GM23248 (cell line): ENCODE data around the gene NAA20. TPM values are rescaled to one million over a fixed set of nuclear protein-coding genes. Genes with fewer than 3 reads are reported as not detected.

Experiments used
- DNase-seq: peaks from one replicate; pipeline ENCODE4 v3.0.0-alpha.2; 2015
- H2AFZ ChIP-seq: fragments of 200-600 bp; sonication (generic); 2 replicates; pipeline ENCODE4 v1.6.1; 2016; ENCODE audit warnings: antibody characterized with exemption
- H3F3A ChIP-seq: fragments of 200-600 bp; sonication (generic); 2 replicates; pipeline ENCODE4 v1.6.1; 2016; ENCODE audit warnings: mild to moderate bottlenecking, antibody characterized with exemption, mixed run types; ENCODE audit not compliant: insufficient read depth
- H3K27ac ChIP-seq: fragments of 200-600 bp; sonication (generic); 2 replicates; pipeline ENCODE4 v1.5.1; 2016; ENCODE audit warnings: mild to moderate bottlenecking
- H3K27me3 ChIP-seq: fragments of 200-600 bp; sonication (generic); replicated peaks from 2 replicates; pipeline ENCODE4 v1.6.1; 2016; ENCODE audit warnings: mild to moderate bottlenecking; ENCODE audit not compliant: insufficient read depth
- H3K36me3 ChIP-seq: fragments of 200-600 bp; sonication (generic); 2 replicates; pipeline ENCODE4 v1.6.1; 2016; ENCODE audit warnings: low read depth, mild to moderate bottlenecking
- H3K4me1 ChIP-seq: fragments of 200-600 bp; sonication (generic); 2 replicates; pipeline ENCODE4 v1.6.1; 2016; ENCODE audit warnings: mild to moderate bottlenecking; ENCODE audit not compliant: insufficient read depth
- H3K4me2 ChIP-seq: fragments of 200-600 bp; sonication (generic); one replicate; pipeline ENCODE4 v1.6.1; 2016; ENCODE audit warnings: mild to moderate bottlenecking; ENCODE audit not compliant: unreplicated experiment
- H3K4me3 ChIP-seq: fragments of 200-600 bp; sonication (generic); 2 replicates; pipeline ENCODE4 v1.5.1; 2016; ENCODE audit warnings: mild to moderate bottlenecking
- H3K79me2 ChIP-seq: fragments of 200-600 bp; sonication (generic); 2 replicates; pipeline ENCODE4 v1.6.1; 2016; ENCODE audit warnings: mild to moderate bottlenecking; ENCODE audit not compliant: insufficient read depth
- H3K9ac ChIP-seq: fragments of 200-600 bp; sonication (generic); 2 replicates; pipeline ENCODE4 v1.6.1; 2016; ENCODE audit warnings: mild to moderate bottlenecking
- H3K9me2 ChIP-seq: fragments of 200-600 bp; sonication (generic); 2 replicates; pipeline ENCODE4 v1.6.1; 2016; ENCODE audit warnings: mixed run types, mild to moderate bottlenecking, moderate library complexity; ENCODE audit not compliant: insufficient read depth
- H3K9me3 ChIP-seq: fragments of 200-600 bp; sonication (generic); one replicate; pipeline ENCODE4 v1.6.1; 2017; ENCODE audit warnings: low read depth
- H4K20me1 ChIP-seq: fragments of 200-600 bp; sonication (generic); 2 replicates; pipeline ENCODE4 v1.6.0; 2016; ENCODE audit not compliant: insufficient read depth
- EZH2 ChIP-seq: fragments of 200-600 bp; sonication (generic); IDR thresholded peaks from 2 replicates; pipeline ENCODE4 v1.6.1; 2018; ENCODE audit warnings: antibody characterized with exemption, mild to moderate bottlenecking; ENCODE audit not compliant: insufficient read depth, poor library complexity, severe bottlenecking
- EZH2phosphoT487 ChIP-seq: fragments of 200-600 bp; sonication (generic); IDR thresholded peaks from 2 replicates; pipeline ENCODE4 v1.6.1; 2018; ENCODE audit warnings: antibody characterized with exemption, moderate library complexity, mild to moderate bottlenecking, low read depth; ENCODE audit not compliant: insufficient read depth
- WGBS, 2 experiments: methylation state at CpG; one replicate each; pipeline ENCODE4 v1.1.6; 2015 to 2017; ENCODE audit warnings: low lambda C conversion rate in 2 of 2, low coverage in 1 of 2; ENCODE audit errors: missing lambda C conversion rate in 2 of 2; 5-methylcytosine and 5-hydroxymethylcytosine counted together
- in situ Hi-C: fragments of 300-500 bp; cut with MboI; formaldehyde crosslinking; loops from 2 replicates; pipeline ENCODE4 v1.15.0; 2020
- polyA plus RNA-seq: library from polyadenylated mRNA; unstranded; fragments of >200 nt; fragmentation: Nextera tagmentation; extraction: Ambion mirVana; gene quantifications from 2 replicates; pipeline ENCODE4 v1.2.1, GENCODE V29; 2016
- total RNA-seq: library from RNA; depleted of rRNA; stranded (reverse); fragments of >200 nt; shearing (Covaris generic); gene quantifications from 2 replicates; pipeline ENCODE4 v1.2.3, GENCODE V29; 2014

NAA20 gene
- total and polyA plus RNA-seq, 2 experiments from 2014 or later, result 66.4 to 163 TPM

GRCh38 chr20:20005342-20005741, 11.8 kb upstream of the NAA20 start:
- Histone ChIP-seq H3K79me2 (peaks cover 28% of the 10 kb centered on the region), H3K4me3 (no peak overlapping the region), H3K4me1 (peaks cover 24% of the 10 kb centered on the region), H2AFZ (no peak overlapping the region), H3K27ac (no peak overlapping the region), H3K36me3 (peaks cover 15% of the 10 kb centered on the region), H3K9me2 (no peaks in the 10 kb centered on the region), H3K9ac (no peak overlapping the region), H3K9me3 (no peaks in the 10 kb centered on the region), H3F3A (peaks cover 52% of the 10 kb centered on the region), H3K4me2 (no peak overlapping the region), H4K20me1 (no peaks in the 10 kb centered on the region), H3K27me3 (no peaks in the 10 kb centered on the region)
- WGBS, 2 experiments, result 81 to 85% methylated on average over 7 of the region's 7 CpGs
- TF ChIP-seq EZH2, result no peak
- TF ChIP-seq EZH2phosphoT487, result no peak
- in situ Hi-C loops, result loop anchor here (10.0 kb wide), 1 partner anchor 321 kb away; no protein-coding TSS in a partner anchor
- DNase-seq, result no peak

GRCh38 chr20:20009784-20010253, 7.3 kb upstream of the NAA20 start:
- in situ Hi-C loops, result loop anchor here (10.0 kb wide), 1 partner anchor 325 kb away; no protein-coding TSS in a partner anchor
- H2AFZ ChIP-seq, result peak overlapping the region; percentile 27; the same call in 1 of the 2 replicates
- 49 to 56% methylated on average over 14 of the region's 14 CpGs for WGBS, 2 experiments

GRCh38 chr20:20010639-20011500, 6.3 kb upstream of the NAA20 start:
- Histone ChIP-seq H3K9me2 (no peaks in the 10 kb centered on the region), H3K27me3 (no peaks in the 10 kb centered on the region), H3K4me1 (peaks cover 13% of the 10 kb centered on the region), H3K36me3 (no peaks in the 10 kb centered on the region), H3K4me2 (peak overlapping the region; percentile 60), H3K79me2 (no peaks in the 10 kb centered on the region), H3K9me3 (no peaks in the 10 kb centered on the region), H2AFZ (peak overlapping the region; percentile 10; the same call in 1 of the 2 replicates), H3K9ac (peak overlapping the region; percentile 11; the same call in 1 of the 2 replicates), H3K4me3 (peak overlapping the region; percentile 30), H3F3A (0 out of 2 replicates have a peak, but pooled peaks cover 10% of the 10 kb centered on the region), H4K20me1 (no peaks in the 10 kb centered on the region), H3K27ac (peak overlapping the region; percentile 25)
- 2 to 14% methylated on average over 3 to 4 of the region's 4 CpGs for WGBS, 2 experiments
- in situ Hi-C loops, result no loop called here
- DNase-seq, result peak; percentile 63
- TF ChIP-seq EZH2phosphoT487 (no peak), EZH2 (no peak)

More at GRCh38 chr20:20009784-20010253, 7.3 kb upstream of the NAA20 start:
- TF ChIP-seq EZH2 (no peak), EZH2phosphoT487 (no peak)
- peak; percentile 26 for DNase-seq
- no peaks in the 10 kb centered on the region for H3K9me3 ChIP-seq
- no peaks in the 10 kb centered on the region for H3K9me2 ChIP-seq
- H4K20me1 ChIP-seq, result no peaks in the 10 kb centered on the region
- H3F3A ChIP-seq, result peaks cover 21% of the 10 kb centered on the region
- no peak overlapping the region for H3K4me3 ChIP-seq
- no peaks in the 10 kb centered on the region for H3K79me2 ChIP-seq
- H3K36me3 ChIP-seq, result no peaks in the 10 kb centered on the region
- no peaks in the 10 kb centered on the region for H3K27me3 ChIP-seq
- peaks cover 13% of the 10 kb centered on the region for H3K4me1 ChIP-seq
- H3K4me2 ChIP-seq, result no peak overlapping the region
- H3K9ac ChIP-seq, result no peak overlapping the region
- no peak overlapping the region for H3K27ac ChIP-seq

- peaks cover 9% of the 10 kb centered on the region; the same call in 1 of the 2 replicates for H3F3A ChIP-seq
- H3K27me3 ChIP-seq, result no peaks in the 10 kb centered on the region
- 74 to 85% methylated on average over 2 of the region's 2 CpGs for WGBS, 2 experiments
- H4K20me1 ChIP-seq, result no peaks in the 10 kb centered on the region
- H3K79me2 ChIP-seq, result peaks cover 4% of the 10 kb centered on the region
- no peak overlapping the region for H3K4me3 ChIP-seq
- no peak overlapping the region for H2AFZ ChIP-seq
- no peak for TF ChIP-seq EZH2
- no peak for TF ChIP-seq EZH2phosphoT487
- H3K9me2 ChIP-seq, result no peaks in the 10 kb centered on the region
- H3K4me2 ChIP-seq, result no peak overlapping the region
- peaks cover 13% of the 10 kb centered on the region for H3K4me1 ChIP-seq
- no peak overlapping the region for H3K9ac ChIP-seq
- DNase-seq, result no peak
- no peaks in the 10 kb centered on the region for H3K9me3 ChIP-seq
- H3K36me3 ChIP-seq, result no peaks in the 10 kb centered on the region
- in situ Hi-C loops, result no loop called here
- no peak overlapping the region for H3K27ac ChIP-seq
These were observed 4.6 kb upstream of the NAA20 start for GRCh38 chr20:20012541-20012940.
